ENCODE measurements around the gene MERTK. TPM values are rescaled to one million over a fixed set of nuclear protein-coding genes. Genes with fewer than 3 reads are reported as not detected.

MERTK gene
- total RNA-seq, 2 experiments from 2014 or later: 0.08 to 0.19 TPM

DNA sequence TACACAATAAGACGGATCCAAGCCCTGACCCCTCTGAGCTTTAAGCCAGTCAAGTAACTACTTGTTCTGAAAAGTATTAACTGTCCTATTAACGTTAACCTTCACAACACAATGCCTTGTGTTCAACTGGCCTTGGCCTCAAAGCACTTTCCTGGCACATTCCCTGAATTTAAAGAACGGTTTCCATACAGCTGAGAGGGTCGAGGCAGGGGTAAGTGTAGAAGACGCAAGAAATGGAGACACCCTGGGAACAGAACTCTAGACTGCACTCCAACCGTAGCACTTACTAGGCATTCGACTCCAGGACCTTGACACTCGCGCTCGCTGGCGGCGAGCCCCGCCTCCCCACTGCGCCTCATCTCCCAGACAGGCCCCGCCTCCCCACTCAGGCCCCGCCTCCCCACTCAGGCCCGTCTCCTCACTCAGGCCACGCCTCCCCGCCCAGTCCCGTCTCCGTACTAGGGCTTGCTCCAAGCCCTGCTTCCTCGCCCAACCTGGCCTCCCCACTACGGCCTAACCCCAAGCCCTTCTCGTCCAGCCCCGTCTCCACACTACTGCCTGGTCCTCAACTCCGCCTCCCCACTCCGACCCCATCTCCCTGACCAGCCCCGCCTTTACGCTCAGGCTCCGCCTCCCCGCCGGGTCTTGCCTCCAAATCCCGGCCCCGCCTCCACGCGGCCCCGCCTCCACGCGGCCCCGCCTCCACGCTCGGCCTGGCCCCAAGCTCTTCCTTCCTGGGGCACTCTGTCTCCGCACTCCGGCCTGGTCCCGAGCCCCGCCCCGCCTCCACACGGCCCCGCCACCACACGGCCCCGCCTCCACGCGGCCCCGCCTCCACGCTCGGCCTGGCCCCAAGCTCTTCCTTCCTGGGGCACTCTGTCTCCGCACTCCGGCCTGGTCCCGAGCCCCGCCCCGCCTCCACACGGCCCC, 155.8 kb downstream of the MERTK start:
- H3K4me3 Mint-ChIP-seq: peak overlapping the region; percentile 93
- POLR2A ChIA-PET: interaction anchor here (0.6 to 1.9 kb wide), 13 partner anchors 10 to 933 kb away, joined by 3 to 15 read pairs (median 6); partner anchors contain the start of genes ANAPC1, BCL2L11, CHCHD5 and SLC20A1
- peaks cover 15% of the 10 kb centered on the region for H3K36me3 Mint-ChIP-seq (ENCODE audit: low read depth)
- H3K27ac ChIP-seq (ENCODE audit: low read depth in 1 of 2, low read length in 2 of 2): peak overlapping the region; percentile 75 to 87
- no peaks in the 10 kb centered on the region for H3K27me3 Mint-ChIP-seq
- DNase-seq (peak; percentile 94 to 99 (median 98)), ATAC-seq (ENCODE audit: poor library complexity) (peak; percentile 65)
- TF ChIP-seq, protein P1, sequence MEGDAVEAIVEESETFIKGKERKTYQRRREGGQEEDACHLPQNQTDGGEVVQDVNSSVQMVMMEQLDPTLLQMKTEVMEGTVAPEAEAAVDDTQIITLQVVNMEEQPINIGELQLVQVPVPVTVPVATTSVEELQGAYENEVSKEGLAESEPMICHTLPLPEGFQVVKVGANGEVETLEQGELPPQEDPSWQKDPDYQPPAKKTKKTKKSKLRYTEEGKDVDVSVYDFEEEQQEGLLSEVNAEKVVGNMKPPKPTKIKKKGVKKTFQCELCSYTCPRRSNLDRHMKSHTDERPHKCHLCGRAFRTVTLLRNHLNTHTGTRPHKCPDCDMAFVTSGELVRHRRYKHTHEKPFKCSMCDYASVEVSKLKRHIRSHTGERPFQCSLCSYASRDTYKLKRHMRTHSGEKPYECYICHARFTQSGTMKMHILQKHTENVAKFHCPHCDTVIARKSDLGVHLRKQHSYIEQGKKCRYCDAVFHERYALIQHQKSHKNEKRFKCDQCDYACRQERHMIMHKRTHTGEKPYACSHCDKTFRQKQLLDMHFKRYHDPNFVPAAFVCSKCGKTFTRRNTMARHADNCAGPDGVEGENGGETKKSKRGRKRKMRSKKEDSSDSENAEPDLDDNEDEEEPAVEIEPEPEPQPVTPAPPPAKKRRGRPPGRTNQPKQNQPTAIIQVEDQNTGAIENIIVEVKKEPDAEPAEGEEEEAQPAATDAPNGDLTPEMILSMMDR (IDR thresholded peaks at IDR 0.05): no peak
- H3K4me3 ChIP-seq (ENCODE audit: low read length): peak overlapping the region; percentile 75
- H3K36me3 ChIP-seq (ENCODE audit: insufficient read depth, low read length): peaks cover 6% of the 10 kb centered on the region
- CTCF ChIA-PET: interaction anchor here (1.4 kb wide), 1 partner anchor 427 kb away, joined by 3 read pairs; no protein-coding TSS in a partner anchor
- peak overlapping the region; percentile 89 for H3K27ac Mint-ChIP-seq
- peaks cover 38% of the 10 kb centered on the region for H3K4me1 Mint-ChIP-seq (ENCODE audit: low read depth)
- H3K9me3 ChIP-seq (ENCODE audit: control insufficient read depth in 1 of 2, insufficient read depth in 1 of 2, low read length in 2 of 2): no peaks in the 10 kb centered on the region
- intact Hi-C loops (cut with DNase I, micrococcal nuclease): loop anchor here (5.0 to 10.0 kb wide), 5 partner anchors 131 to 1377 kb away; partner anchors contain the start of genes BUB1 (in 1 of the 2), CHCHD5 (in 1 of the 2) and CKAP2L (in 1 of the 2)
- no peaks in the 10 kb centered on the region for H3K9me3 Mint-ChIP-seq
- peaks cover 32% of the 10 kb centered on the region for H3K4me1 ChIP-seq (ENCODE audit: insufficient read depth, low read length)
- H3K27me3 ChIP-seq (ENCODE audit: control insufficient read depth in 1 of 2, insufficient read depth in 2 of 2, low read length in 2 of 2): no peaks in the 10 kb centered on the region

DNA sequence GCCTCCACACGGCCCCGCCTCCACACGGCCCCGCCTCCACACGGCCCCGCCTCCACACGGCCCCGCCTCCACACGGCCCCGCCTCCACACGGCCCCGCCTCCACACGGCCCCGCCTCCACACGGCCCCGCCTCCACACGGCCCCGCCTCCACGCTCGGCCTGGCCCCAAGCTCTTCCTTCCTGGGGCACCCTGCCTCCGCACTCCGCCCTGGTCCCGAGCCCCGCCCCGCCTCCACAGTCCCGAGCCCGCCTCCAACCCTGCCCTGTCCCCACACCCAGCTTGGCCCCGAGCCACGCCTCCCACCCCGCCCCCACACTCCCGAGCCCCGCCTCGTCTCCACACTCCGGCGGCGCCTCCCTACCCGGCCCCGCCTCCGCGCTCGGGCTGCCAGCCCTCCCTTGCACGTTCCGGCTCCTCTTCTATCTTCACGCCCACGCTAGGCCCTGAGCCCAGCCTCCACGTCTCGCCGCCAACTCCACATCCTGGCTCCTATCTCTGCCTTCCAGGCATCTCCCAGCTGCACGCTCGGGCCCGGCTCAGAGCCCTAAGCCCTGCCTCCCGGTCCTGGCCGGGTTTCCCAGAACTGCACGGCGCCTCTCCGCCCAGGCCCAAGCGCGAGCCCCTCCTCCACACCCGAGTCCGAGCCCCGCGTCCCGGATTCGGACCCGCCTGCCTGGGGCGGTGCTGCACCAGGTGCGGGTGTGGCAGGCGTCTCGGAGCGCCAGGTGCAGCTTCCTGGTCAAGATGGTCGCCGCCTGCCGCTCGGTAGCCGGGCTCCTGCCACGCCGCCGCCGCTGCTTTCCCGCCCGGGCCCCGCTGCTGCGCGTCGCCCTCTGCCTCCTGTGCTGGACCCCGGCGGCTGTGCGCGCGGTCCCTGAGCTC, 156.7 kb downstream of the MERTK start, which contains the start of gene TMEM87B:
TMEM87B (plus strand) TSS at position 423 of the 883 bp plus-strand sequence; CDS start at position 746, 323 bp downstream.
- CTCF ChIA-PET: interaction anchor here (1.4 kb wide), 1 partner anchor 426 kb away, joined by 3 read pairs; no protein-coding TSS in a partner anchor
- no peaks in the 10 kb centered on the region for H3K27me3 Mint-ChIP-seq
- DNase-seq (peak; percentile 97 to 100 (median 98)), ATAC-seq (ENCODE audit: poor library complexity) (peak; percentile 69)
- H3K4me3 ChIP-seq (ENCODE audit: low read length): peak within 1 kb of the TSS; percentile 93
- H3K9me3 ChIP-seq (ENCODE audit: control insufficient read depth in 1 of 2, insufficient read depth in 1 of 2, low read length in 2 of 2): no peaks in the 10 kb centered on the region
- no peaks in the 10 kb centered on the region for H3K9me3 Mint-ChIP-seq
- POLR2A ChIA-PET: interaction anchor here (0.6 to 1.9 kb wide), 15 partner anchors 9 to 934 kb away, joined by 3 to 15 read pairs (median 6); partner anchors contain the start of genes ANAPC1, BCL2L11, CHCHD5 and SLC20A1
- H3K27ac Mint-ChIP-seq: peak within 1 kb of the TSS; percentile 89
- peaks cover 12% of the 10 kb centered on the region for H3K36me3 ChIP-seq (ENCODE audit: insufficient read depth, low read length)
- peak within 1 kb of the TSS; percentile 77 to 87 for H3K27ac ChIP-seq (ENCODE audit: low read depth in 1 of 2, low read length in 2 of 2)
- TF ChIP-seq, protein P1 (IDR thresholded peaks at IDR 0.05): no peak
- peak within 1 kb of the TSS; percentile 94 for H3K4me3 Mint-ChIP-seq
- peaks cover 21% of the 10 kb centered on the region for H3K36me3 Mint-ChIP-seq (ENCODE audit: low read depth)
- H3K27me3 ChIP-seq (ENCODE audit: control insufficient read depth in 1 of 2, insufficient read depth in 2 of 2, low read length in 2 of 2): no peaks in the 10 kb centered on the region
- intact Hi-C loops (cut with DNase I, micrococcal nuclease): loop anchor here (5.0 to 10.0 kb wide), 9 partner anchors 130 to 1378 kb away; partner anchors contain the start of genes BUB1 (in 1 of the 2), CHCHD5 (in 1 of the 2), CKAP2L (in 1 of the 2) and ZC3H8 (in 1 of the 2)
- peaks cover 35% of the 10 kb centered on the region for H3K4me1 ChIP-seq (ENCODE audit: insufficient read depth, low read length)
- H3K4me1 Mint-ChIP-seq (ENCODE audit: low read depth): peaks cover 43% of the 10 kb centered on the region

All from CD4-positive, alpha-beta T cell (primary cell).